ENCODE results near the gene PRDM2. TPM values are rescaled to one million over a fixed set of nuclear protein-coding genes. Genes with fewer than 3 reads are reported as not detected.

Gene PRDM2
- total and polyA plus RNA-seq, 4 donors = 11.1 to 58.7 (median 38.2) TPM

- Histone ChIP-seq H3K27ac (ENCODE audit: low read depth in 1 of 2, low read length in 2 of 2) (no peak overlapping the region), H3K4me3 (ENCODE audit: low read length in 2 of 2) (no peak overlapping the region), H3K36me3 (ENCODE audit: control insufficient read depth in 1 of 2, insufficient read depth in 2 of 2, low read length in 1 of 2) (no peaks in the 10 kb centered on the region), H3K4me1 (ENCODE audit: control insufficient read depth in 1 of 2, insufficient read depth in 2 of 2, low read length in 2 of 2) (no peaks in the 10 kb centered on the region), H3K27me3 (ENCODE audit: control insufficient read depth in 1 of 2, insufficient read depth in 2 of 2, low read length in 1 of 2) (no peaks in the 10 kb centered on the region), H3K9me3 (ENCODE audit: control insufficient read depth, low read length) (no peaks in the 10 kb centered on the region)
- WGBS, 2 donors = 88% methylated on average over 20 of the region's 20 CpGs
- DNase-seq (no peak), ATAC-seq (ENCODE audit: low FRiP score) (no peak)
- intact Hi-C loops (cut with DNase I) = loop anchor here (2.0 to 10.0 kb wide), 2 partner anchors 148 kb away; no protein-coding TSS in a partner anchor
These were observed 112.7 kb downstream of the PRDM2 start for GRCh38 chr1:13812456-13813397.

GRCh38 chr1:13813398-13814012, 113.5 kb downstream of the PRDM2 start:
- Histone ChIP-seq H3K9me3 (ENCODE audit: control insufficient read depth, low read length) (no peaks in the 10 kb centered on the region), H3K36me3 (ENCODE audit: control insufficient read depth in 1 of 2, insufficient read depth in 2 of 2, low read length in 1 of 2) (no peaks in the 10 kb centered on the region), H3K4me3 (ENCODE audit: low read length in 2 of 2) (no peak overlapping the region), H3K4me1 (ENCODE audit: control insufficient read depth in 1 of 2, insufficient read depth in 2 of 2, low read length in 2 of 2) (no peaks in the 10 kb centered on the region), H3K27ac (ENCODE audit: low read depth in 1 of 2, low read length in 2 of 2) (no peak overlapping the region), H3K27me3 (ENCODE audit: control insufficient read depth in 1 of 2, insufficient read depth in 2 of 2, low read length in 1 of 2) (no peaks in the 10 kb centered on the region)
- 48 to 51% methylated on average over 17 of the region's 17 CpGs for WGBS, 2 donors
- ATAC-seq (ENCODE audit: low FRiP score) (peak; percentile 34), DNase-seq (peak in 1 of 2 donors; percentile 86)
- intact Hi-C loops (cut with DNase I) = loop anchor here (2.0 to 10.0 kb wide), 2 partner anchors 149 kb away; no protein-coding TSS in a partner anchor

GRCh38 chr1:13814131-13814530, 114.1 kb downstream of the PRDM2 start:
- Histone ChIP-seq H3K27me3 (ENCODE audit: control insufficient read depth in 1 of 2, insufficient read depth in 2 of 2, low read length in 1 of 2) (no peaks in the 10 kb centered on the region), H3K36me3 (ENCODE audit: control insufficient read depth in 1 of 2, insufficient read depth in 2 of 2, low read length in 1 of 2) (no peaks in the 10 kb centered on the region), H3K27ac (ENCODE audit: low read depth in 1 of 2, low read length in 2 of 2) (no peak overlapping the region), H3K4me3 (ENCODE audit: low read length in 2 of 2) (no peak overlapping the region), H3K9me3 (ENCODE audit: control insufficient read depth, low read length) (no peaks in the 10 kb centered on the region), H3K4me1 (ENCODE audit: control insufficient read depth in 1 of 2, insufficient read depth in 2 of 2, low read length in 2 of 2) (no peaks in the 10 kb centered on the region)
- ATAC-seq (ENCODE audit: low FRiP score) (no peak), DNase-seq (no peak)
- 85 to 87% methylated on average over 7 of the region's 7 CpGs for WGBS, 2 donors
- intact Hi-C loops (cut with DNase I) = loop anchor here in 1 of 2 donors (10.0 kb wide), 1 partner anchor 149 kb away; no protein-coding TSS in a partner anchor

- H3K4me3 ChIP-seq (ENCODE audit: low read length in 2 of 2) = no peak overlapping the region
- H3K27ac ChIP-seq (ENCODE audit: low read depth in 1 of 2, low read length in 2 of 2) = no peak overlapping the region
- H3K9me3 ChIP-seq (ENCODE audit: control insufficient read depth, low read length) = no peaks in the 10 kb centered on the region
- no peak for ATAC-seq (ENCODE audit: low FRiP score)
- WGBS, 2 donors = 94% methylated on average over 16 of the region's 16 CpGs
- H3K27me3 ChIP-seq (ENCODE audit: control insufficient read depth in 1 of 2, insufficient read depth in 2 of 2, low read length in 1 of 2) = no peaks in the 10 kb centered on the region
- no peaks in the 10 kb centered on the region for H3K4me1 ChIP-seq (ENCODE audit: control insufficient read depth in 1 of 2, insufficient read depth in 2 of 2, low read length in 2 of 2)
- intact Hi-C loops (cut with DNase I) = loop anchor here in 1 of 2 donors (10.0 kb wide), 1 partner anchor 151 kb away; no protein-coding TSS in a partner anchor
- no peak for DNase-seq
- H3K36me3 ChIP-seq (ENCODE audit: control insufficient read depth in 1 of 2, insufficient read depth in 2 of 2, low read length in 1 of 2) = no peaks in the 10 kb centered on the region
These were observed 116.2 kb downstream of the PRDM2 start for GRCh38 chr1:13816016-13816760.

- Histone ChIP-seq H3K4me1 (ENCODE audit: control insufficient read depth in 1 of 2, insufficient read depth in 2 of 2, low read length in 2 of 2) (no peaks in the 10 kb centered on the region), H3K36me3 (ENCODE audit: control insufficient read depth in 1 of 2, insufficient read depth in 2 of 2, low read length in 1 of 2) (no peaks in the 10 kb centered on the region), H3K27me3 (ENCODE audit: control insufficient read depth in 1 of 2, insufficient read depth in 2 of 2, low read length in 1 of 2) (no peaks in the 10 kb centered on the region), H3K9me3 (ENCODE audit: control insufficient read depth, low read length) (no peaks in the 10 kb centered on the region), H3K4me3 (ENCODE audit: low read length in 2 of 2) (no peak overlapping the region), H3K27ac (ENCODE audit: low read depth in 1 of 2, low read length in 2 of 2) (no peak overlapping the region)
- ATAC-seq (ENCODE audit: low FRiP score) (no peak), DNase-seq (no peak)
- WGBS, 2 donors = 81 to 86% methylated on average over 6 of the region's 6 CpGs
- intact Hi-C loops (cut with DNase I) = loop anchor here in 1 of 2 donors (10.0 kb wide), 1 partner anchor 153 kb away; no protein-coding TSS in a partner anchor
These were observed 117.9 kb downstream of the PRDM2 start for GRCh38 chr1:13817906-13818305.

GRCh38 chr1:13818926-13819325, 118.9 kb downstream of the PRDM2 start:
- no peaks in the 10 kb centered on the region for H3K27me3 ChIP-seq (ENCODE audit: control insufficient read depth in 1 of 2, insufficient read depth in 2 of 2, low read length in 1 of 2)
- no peak overlapping the region for H3K27ac ChIP-seq (ENCODE audit: low read depth in 1 of 2, low read length in 2 of 2)
- intact Hi-C loops (cut with DNase I) = loop anchor here in 1 of 2 donors (10.0 kb wide), 1 partner anchor 154 kb away; no protein-coding TSS in a partner anchor
- H3K4me3 ChIP-seq (ENCODE audit: low read length in 2 of 2) = no peak overlapping the region
- DNase-seq (no peak), ATAC-seq (ENCODE audit: low FRiP score) (no peak)
- no peaks in the 10 kb centered on the region for H3K36me3 ChIP-seq (ENCODE audit: control insufficient read depth in 1 of 2, insufficient read depth in 2 of 2, low read length in 1 of 2)
- H3K9me3 ChIP-seq (ENCODE audit: control insufficient read depth, low read length) = no peaks in the 10 kb centered on the region
- WGBS, 2 donors = 90 to 91% methylated on average over 7 of the region's 7 CpGs
- no peaks in the 10 kb centered on the region for H3K4me1 ChIP-seq (ENCODE audit: control insufficient read depth in 1 of 2, insufficient read depth in 2 of 2, low read length in 2 of 2)

- Histone ChIP-seq H3K9me3 (ENCODE audit: control insufficient read depth, low read length) (no peaks in the 10 kb centered on the region), H3K36me3 (ENCODE audit: control insufficient read depth in 1 of 2, insufficient read depth in 2 of 2, low read length in 1 of 2) (no peaks in the 10 kb centered on the region), H3K4me1 (ENCODE audit: control insufficient read depth in 1 of 2, insufficient read depth in 2 of 2, low read length in 2 of 2) (no peaks in the 10 kb centered on the region), H3K27me3 (ENCODE audit: control insufficient read depth in 1 of 2, insufficient read depth in 2 of 2, low read length in 1 of 2) (no peaks in the 10 kb centered on the region), H3K4me3 (ENCODE audit: low read length in 2 of 2) (no peak overlapping the region), H3K27ac (ENCODE audit: low read depth in 1 of 2, low read length in 2 of 2) (no peak overlapping the region)
- intact Hi-C loops (cut with DNase I) = loop anchor here in 1 of 2 donors (5.0 to 10.0 kb wide), 2 partner anchors 137 to 155 kb away; no protein-coding TSS in a partner anchor
- no peak for DNase-seq
- WGBS, 2 donors = 75 to 76% methylated on average over 5 of the region's 5 CpGs
- no peak for ATAC-seq (ENCODE audit: low FRiP score)
These were observed 119.7 kb downstream of the PRDM2 start for GRCh38 chr1:13819642-13820041.

- Histone ChIP-seq H3K27ac (ENCODE audit: low read depth in 1 of 2, low read length in 2 of 2) (no peak overlapping the region), H3K27me3 (ENCODE audit: control insufficient read depth in 1 of 2, insufficient read depth in 2 of 2, low read length in 1 of 2) (no peaks in the 10 kb centered on the region), H3K9me3 (ENCODE audit: control insufficient read depth, low read length) (no peaks in the 10 kb centered on the region), H3K4me3 (ENCODE audit: low read length in 2 of 2) (no peak overlapping the region), H3K4me1 (ENCODE audit: control insufficient read depth in 1 of 2, insufficient read depth in 2 of 2, low read length in 2 of 2) (no peaks in the 10 kb centered on the region), H3K36me3 (ENCODE audit: control insufficient read depth in 1 of 2, insufficient read depth in 2 of 2, low read length in 1 of 2) (no peaks in the 10 kb centered on the region)
- ATAC-seq (ENCODE audit: low FRiP score) (no peak), DNase-seq (no peak)
- intact Hi-C loops (cut with DNase I) = loop anchor here in 1 of 2 donors (5.0 kb wide), 1 partner anchor 138 kb away; no protein-coding TSS in a partner anchor
- WGBS, 2 donors = 91% methylated on average over 13 of the region's 13 CpGs
These were observed 120.1 kb downstream of the PRDM2 start for GRCh38 chr1:13820055-13820454.
